Limb (tissue), 2 donors: Measurements from ENCODE around the gene ADAMTS7.
A peak's percentile ranks its signal among the peaks of the same experiment; 100 is the strongest.
"Not testable (repeated sequence)": the region's sequence is repeated elsewhere in the genome, so short reads cannot be mapped to it uniquely, and the experiment has no call there.

Experiments used
- DNase-seq, 2 donors: peaks; one replicate each; pipeline ENCODE4 v3.0.0-alpha.2; 2016; ENCODE audit errors: extremely low spot score in 2 of 2

Gene ADAMTS7

DNA sequence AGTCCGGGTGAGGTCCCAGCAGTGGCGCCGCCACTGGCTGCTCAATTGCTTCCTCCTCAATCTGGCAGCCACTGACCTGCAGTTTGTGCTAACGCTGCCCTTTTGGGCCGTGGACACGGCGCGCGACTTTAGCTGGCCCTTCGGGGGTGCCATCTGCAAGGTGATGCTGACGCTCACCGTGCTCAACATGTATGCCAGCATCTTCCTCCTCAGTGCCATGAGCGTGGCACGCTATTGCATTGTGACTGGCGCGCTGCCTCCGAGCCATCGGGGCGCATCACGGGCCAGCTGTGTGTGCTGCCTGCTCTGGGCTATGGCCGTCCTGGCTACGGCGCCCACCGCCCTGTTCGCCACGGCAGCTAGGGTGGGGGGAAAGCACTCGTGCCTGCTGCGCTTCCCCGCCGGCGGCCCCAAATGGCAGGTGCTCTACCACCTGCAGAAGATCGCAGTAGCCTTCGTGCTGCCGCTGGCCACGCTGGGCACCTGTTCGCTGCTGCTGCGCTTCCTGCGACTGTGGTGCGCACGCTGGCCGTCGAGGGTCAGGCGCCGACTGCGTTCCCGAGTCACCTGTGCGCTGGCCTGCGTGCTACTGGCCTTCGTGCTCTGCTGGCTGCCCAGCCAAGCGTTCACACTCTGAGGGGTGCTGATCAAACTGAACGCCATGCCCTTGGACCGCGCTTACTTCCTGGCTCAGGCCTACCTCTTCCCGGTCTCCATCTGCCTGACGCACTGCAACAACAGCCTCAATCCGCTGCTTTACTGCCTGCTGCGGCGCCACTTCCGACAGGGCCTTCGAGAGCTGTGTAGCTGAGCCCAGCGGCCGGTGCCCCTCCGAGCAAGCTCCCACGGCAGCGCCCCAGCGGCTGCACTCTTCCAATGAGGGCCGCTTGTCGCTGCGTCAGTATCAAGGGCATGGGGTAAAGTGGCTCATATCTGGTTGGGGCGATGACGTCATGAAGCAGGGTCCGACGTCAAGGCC lies 20.3 kb upstream of the ADAMTS7 start:
- no peak for DNase-seq

DNA sequence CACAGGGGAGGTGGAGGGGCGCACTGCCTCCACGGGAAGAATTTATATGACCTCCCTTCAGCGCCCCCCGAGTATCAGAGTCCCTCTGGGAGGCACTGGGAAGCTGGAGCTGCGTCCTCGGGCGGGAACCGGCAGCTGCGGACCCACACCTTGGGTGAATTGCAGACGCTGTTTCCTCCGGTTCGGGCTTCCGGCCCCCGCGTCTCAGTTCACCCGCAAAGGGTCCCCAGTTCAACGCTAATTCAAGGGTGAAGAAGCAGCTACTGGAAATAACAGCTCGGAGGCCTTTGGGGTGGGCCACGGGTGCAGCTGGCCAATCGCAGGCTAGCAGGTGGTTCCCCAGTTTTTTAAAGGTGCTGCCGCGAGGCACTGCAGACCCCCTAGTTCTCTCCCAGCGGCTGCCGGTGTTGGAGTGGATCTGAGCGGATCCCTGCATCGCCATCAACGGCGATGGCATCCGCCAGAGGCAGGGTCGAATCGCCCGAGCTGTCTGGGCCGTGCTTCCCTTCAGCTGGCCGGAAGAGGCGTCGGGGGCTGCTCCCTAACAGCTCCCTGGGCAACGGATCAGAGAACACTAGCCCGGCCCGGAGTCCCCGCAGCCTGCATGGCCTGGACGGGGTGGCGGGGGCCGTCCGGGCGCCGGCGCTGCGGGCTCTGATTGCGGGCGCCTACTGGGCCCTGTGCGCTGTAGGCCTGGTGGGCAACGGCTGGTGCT lies 19.4 kb upstream of the ADAMTS7 start:
- DNase-seq, result peak in 1 of 2 donors; percentile 38

DNA sequence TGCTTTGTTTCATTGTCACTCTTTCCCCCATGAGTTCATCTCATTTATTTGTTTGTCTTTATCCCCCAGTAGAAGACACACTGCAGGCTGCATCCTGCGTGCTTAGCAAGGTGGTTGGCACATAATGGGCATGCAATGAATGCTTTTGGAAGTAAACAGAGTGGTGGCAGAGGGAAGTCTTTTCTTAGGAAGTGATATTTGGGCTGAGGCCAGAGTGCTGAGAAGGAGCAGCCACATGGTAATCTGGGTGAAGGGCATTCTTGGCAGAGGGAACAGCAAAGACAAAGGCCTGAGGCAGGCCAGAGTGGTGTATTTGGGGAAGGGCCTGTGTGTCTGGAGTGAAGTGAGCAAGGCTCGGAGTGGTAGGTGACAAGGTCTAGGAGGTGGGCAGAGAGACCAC lies 17.7 kb upstream of the ADAMTS7 start:
- DNase-seq, result no peak

DNA sequence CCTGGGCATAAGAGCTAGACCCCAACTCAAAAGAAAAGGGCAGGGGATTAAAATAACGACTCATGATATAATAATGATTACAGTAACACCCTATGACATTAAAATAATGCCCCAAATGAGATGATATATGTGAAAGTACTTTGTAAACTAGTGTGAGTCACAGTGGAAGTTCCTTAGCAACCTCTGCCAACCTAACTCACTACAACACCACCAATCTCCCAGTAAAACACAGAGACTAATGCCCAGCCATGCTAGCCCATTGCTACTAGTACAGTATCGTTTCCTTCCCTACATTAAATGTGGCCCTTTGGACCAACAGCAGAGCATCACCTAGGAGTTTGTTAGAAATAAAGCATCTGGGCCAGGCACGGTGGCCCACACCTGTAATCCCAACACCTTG lies 11.2 kb upstream of the ADAMTS7 start:
- no peak for DNase-seq

DNA sequence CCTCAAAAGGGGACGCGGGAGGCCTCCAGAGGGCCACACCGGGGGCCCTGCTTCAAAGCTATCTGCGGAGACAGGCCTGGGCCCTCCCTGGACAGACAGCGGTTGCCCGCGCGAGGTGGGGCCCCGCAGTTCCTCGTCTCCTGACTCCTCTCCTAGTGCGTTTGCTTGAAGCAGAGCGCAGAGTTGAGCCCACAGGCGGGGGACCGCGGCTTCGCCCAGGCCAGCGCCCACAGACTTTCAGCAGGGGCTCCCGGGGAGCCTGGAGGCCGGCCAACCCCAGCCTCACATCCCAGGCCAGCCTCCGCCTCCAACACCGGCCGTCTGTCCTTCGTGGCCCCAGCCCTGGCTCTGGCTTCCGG lies 540 bp upstream of the ADAMTS7 start:
- no peak for DNase-seq

DNA sequence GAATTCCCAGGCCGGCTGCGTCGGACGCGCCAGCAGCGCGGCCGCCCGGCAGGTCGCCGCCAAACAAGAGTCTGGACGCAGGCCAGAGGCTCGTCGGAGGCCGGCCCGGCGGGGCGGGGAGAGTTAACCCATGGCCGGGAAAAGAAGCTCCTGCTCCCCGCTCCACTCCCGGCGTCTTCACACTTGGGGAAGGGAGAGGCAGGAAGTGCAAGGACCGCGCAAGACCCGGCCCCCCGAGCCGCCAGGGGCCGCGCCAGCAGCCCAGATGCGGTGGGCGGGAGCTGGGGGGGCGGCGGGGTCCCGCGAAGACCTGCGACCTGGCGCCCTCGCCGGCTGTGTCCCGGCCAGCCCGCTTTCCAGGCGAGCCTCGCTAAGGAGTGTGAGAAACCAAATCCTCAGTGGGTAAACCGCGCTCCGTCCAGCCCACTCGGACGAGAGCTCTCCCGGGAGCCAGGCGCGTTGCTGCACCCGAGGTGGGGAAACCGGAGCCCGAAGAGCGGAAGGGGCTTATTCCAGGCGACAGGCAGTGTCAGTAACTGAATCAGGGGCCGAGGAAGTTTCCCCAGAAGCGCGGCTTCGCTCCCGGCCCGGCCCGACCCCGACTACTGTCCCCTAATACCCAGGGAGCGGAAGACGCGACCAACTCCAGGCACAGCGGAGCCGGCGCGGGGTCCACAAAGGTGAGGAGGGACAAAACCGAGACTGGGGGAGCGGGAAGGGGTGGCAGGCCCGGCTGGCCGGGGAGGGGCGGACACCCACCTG lies 721 bp downstream of the ADAMTS7 start:
- DNase-seq, result peak; percentile 28 to 76

DNA sequence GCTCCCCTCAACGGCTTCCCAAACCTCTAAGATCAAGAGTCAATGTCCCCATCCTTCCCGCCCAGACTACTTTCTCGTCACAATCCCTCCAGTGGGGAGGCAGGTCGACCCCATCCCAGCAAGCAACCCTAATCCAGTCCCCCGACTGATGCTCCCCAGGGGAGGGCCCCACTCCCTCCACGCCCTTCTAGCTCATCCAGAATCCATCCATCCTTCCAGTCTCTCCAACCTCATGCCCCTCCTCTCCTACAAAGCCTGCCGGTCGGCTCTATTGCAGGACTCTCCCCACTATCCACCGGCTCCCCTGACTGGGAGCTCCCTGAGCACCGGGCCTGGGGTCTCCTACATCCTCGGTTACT lies 1.3 kb downstream of the ADAMTS7 start:
- no peak for DNase-seq

DNA sequence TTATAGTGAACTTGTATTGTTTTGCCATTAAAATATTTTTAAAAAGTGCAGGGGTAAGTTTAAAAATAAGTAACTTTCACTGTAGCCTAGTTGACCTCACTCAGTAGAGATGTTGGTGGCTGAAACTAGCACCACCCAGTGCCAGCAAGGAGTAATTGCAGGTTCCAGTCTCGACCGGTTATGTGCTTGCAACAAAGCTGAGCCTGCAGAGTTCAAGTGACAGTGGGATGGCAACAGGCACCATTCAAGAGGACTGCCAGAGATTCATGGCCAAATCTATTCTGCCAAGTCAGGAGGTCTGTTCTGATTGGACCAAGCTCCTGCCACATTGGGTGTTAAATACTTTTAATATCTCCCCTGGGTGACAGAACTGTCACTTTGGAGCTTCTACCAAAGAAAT lies 2.7 kb downstream of the ADAMTS7 start:
- no peak for DNase-seq

DNA sequence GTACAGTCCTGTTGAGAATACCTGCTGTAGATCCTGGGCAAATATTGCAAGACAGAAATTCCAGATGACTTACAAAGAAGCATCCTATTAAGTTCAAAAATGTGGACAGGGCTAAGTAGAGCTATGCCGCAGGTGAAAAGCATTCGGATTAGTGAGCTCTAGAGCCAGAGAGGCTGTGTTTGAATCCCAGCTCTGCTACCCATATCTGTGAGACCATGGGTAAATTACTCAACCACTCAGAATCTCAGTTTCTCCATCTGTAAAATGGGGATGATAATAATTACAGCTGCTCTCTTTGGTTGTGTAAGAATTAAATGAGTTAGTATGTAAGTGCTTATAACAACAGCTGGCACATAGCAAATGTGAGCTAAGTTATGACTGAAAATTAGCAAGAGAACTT lies 3.9 kb downstream of the ADAMTS7 start:
- DNase-seq, result no peak

DNA sequence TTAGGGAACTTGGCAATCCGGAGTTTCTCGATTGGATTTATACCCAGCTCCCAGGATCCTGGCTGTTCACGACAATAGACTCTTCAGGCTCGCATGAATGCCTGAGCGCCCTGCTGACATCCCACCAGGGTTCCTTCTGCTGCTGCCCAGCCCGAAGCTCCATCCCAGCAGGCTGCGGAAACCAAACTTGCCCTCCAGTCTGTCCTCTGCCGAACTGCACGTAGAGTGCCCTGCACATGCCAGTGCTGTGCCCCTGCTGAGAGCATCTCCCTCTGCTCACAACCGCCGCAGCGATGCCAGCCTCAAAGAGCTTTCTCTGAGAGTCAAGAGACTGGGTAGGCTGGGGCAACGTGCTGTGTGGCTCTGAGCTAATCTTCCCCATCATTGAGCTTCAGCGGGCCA lies 6.9 kb downstream of the ADAMTS7 start:
- DNase-seq, result no peak

DNA sequence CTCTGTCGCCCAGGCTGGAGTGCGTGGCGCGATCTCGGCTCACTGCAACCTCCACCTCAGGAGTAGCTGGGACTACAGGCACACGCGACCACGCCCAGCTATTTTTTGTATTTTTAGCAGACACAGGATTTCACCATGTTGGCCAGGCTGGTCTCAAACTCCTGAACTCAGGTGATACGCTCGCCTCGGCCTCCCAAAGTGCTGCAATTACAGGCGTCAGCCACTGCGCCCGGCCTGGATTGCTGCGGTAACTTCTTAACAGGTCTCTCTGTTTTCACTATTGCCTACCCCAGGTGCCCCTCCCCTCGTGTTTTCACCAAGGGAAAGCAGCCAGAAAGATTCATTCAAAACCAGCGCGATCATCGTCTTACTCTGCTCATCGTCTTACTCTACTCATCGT lies 10.5 kb downstream of the ADAMTS7 start:
- DNase-seq, result no peak

DNA sequence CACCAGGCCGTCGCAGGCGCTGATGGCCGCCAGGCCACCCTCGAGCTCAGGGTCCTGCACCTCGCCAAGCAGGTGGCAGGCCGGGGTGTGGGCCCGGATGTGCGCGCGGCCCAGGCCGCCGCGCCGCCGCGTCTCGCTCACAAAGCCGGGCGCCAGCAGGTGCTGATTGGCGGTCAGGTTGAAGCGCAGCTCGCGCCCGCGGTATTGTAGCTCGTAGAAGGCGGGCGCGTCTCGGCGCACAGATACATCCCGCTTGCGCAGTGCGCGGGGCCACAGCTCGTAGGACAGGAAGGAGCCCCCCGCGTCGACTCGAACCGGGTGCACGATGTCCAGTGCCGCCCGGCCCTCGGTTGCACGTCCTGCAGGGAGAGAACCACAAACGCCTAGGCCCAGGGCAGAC lies 11.1 kb downstream of the ADAMTS7 start:
- DNase-seq, result no peak

DNA sequence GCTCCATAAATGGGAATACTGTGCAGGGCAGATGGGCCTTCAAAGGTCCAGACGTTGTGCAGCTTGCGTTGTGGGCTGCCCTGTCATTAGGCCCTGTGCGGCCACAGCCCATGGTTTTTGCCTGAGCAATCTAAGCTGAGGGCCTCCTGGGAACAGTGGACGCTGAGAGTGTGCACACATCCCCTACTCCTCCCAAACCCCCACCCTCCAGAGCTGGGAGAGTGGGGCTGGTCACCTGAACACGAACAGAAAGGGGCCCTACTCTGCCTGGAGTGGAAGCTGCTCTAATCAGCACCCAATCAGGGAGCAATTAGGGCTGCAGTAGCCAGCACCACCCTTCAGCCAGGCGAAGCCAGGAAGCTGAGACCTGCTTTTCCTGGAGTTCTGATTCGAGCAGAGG lies 12.2 kb downstream of the ADAMTS7 start:
- not testable (repeated sequence) for DNase-seq

DNA sequence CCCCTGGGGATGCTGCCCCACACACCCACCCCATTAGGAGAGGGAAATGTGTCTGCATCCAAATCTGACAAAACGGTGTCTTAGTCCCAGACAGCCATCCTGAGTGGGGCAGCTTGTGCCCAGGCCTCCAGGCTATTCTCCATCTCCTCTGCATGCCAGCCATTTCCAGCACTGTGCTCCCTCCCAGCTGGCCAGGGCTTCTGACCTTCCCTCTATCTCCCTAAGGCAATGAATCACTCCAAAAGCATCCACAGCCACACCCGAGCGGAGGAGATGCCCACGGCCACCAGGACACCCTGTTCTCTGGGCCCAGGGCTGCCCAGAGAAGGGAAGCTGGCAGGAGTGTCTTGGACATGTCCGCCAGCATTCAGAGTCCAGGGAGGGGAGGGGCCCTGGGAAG lies 12.9 kb downstream of the ADAMTS7 start:
- DNase-seq, result not testable (repeated sequence)

DNA sequence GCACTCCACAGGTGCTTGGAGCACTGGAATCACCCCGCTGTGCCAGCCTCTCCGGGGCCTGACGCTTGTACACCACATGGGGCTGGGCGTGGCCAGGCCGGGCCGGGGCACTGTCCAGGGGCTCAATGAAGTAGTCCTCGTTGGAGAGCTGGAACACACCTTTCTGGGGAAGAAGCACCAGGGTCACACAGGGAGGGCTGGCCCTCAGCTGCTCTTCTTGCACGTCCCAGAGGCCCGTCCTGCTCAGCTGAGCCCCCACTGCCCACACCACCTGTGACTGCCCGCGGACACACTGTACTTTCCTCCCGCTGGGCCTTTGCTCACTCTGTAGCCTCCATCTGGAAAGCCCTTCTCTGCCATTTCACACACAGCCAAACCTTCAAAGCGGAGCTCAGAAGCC lies 13.3 kb downstream of the ADAMTS7 start:
- no peak for DNase-seq

DNA sequence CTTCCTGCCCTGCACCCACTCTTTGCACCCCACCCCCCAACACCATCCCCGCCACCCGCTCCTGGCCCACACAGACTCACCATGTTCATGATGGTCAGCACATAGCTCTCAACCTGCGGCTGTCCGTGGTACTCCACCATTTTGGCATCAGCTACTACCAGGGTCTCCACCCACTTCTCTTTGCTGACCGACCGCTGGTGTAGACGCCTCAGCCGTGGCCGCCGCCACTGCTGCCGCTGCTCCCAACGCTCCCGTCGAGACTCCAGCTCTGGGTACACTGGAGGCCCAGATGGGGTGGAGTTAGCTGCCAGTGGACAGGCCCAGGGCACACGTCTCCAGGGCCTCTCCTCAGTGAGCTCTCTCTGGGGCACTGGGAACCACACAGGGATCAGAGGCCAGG lies 14.8 kb downstream of the ADAMTS7 start:
- DNase-seq, result no peak

DNA sequence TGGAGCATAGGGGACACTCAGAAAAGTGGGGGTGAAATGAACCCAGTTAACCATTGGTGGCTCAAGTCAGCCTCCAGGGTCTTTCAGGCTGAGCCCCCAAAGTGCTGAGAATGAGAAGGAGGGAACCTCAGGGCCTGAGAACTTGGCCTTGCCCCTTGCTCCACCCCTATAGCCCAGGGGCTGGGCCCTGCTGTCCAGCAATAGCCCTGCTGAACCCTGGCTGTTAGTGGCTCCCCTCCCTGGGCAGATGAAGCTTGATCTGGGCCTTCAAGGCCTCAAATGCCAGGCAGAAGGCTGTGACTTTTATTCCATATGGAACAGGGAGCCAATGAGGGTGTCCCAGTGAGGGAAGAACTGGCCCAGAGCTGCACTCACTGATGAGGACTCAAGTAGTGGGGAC lies 16.2 kb downstream of the ADAMTS7 start:
- no peak for DNase-seq

DNA sequence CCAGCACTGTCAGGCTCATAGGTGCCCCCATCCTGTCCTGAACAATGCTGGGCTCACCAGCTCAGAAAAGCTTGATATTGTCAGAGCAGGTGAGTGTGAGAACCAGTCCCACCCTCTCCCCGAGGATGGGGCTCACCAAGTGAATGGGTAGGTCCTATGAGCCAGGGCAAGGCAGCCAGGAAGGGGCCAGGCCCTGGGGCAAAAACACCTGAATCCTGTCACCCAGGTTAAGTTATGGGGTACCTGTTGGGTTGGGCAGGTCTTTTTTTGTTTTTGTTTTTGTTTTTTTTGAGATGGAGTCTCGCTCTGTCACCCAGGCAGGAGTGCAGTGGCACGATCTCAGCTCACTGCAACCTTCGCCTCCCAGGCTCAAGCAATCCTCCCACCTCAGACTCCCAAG lies 16.8 kb downstream of the ADAMTS7 start:
- DNase-seq, result not testable (repeated sequence)

DNA sequence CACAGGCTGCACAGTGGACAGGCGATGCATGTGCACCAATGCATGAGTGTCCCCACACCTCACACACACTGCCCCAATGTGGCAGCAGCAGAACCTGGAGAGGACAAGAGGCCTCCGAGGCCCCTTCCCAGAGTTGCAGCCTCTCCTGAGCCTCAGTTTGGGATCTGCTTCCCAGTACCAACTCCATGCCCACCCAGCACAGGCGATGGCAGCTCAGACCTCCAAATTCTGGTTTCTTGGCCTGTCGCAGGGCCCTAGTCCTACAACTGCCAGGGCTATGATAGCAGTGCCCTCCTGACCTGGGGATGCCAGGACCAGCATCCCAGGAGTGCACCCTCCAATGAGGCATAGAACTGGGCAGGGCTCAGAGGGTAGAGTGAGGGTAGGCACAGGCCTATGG lies 19.9 kb downstream of the ADAMTS7 start:
- DNase-seq, result no peak

DNA sequence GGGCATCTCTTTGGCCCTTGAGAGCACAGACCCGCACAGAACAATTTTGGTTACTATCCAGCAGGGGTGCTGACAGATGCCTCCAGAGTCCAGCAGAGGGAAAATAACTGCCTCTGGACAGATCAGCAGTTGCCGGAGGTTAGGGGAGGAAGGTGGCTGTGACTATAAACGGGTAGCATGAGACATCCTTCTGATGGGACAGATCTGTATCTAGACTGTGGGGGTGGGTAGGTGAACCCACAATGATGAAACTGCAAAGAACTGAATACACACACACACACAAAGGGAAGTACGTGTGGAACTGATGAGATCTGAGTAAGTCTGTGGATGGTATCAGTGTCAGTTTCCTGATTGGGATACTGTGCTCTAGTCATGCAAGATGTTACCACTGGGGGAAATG lies 21.2 kb downstream of the ADAMTS7 start:
- DNase-seq, result no peak

DNA sequence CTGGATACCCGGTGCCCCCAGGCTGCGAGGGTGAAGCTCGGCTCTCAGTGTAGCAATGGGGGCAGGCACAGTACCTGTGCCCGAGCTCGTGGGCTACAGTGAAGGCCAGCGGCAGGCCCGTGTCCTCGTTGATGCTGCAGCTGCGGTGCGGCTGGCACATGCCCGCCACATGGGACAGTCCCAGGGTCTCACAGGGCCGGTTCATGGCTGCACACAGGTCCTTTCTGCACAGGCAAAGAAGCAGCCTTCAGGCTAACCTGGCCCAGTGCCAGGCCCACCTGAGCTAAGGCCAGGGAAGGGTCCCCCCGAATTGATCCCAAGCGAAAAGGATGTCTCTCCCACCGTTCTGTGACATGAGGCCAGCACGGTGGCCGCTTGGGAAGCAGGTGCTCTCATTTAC lies 21.6 kb downstream of the ADAMTS7 start:
- no peak for DNase-seq

DNA sequence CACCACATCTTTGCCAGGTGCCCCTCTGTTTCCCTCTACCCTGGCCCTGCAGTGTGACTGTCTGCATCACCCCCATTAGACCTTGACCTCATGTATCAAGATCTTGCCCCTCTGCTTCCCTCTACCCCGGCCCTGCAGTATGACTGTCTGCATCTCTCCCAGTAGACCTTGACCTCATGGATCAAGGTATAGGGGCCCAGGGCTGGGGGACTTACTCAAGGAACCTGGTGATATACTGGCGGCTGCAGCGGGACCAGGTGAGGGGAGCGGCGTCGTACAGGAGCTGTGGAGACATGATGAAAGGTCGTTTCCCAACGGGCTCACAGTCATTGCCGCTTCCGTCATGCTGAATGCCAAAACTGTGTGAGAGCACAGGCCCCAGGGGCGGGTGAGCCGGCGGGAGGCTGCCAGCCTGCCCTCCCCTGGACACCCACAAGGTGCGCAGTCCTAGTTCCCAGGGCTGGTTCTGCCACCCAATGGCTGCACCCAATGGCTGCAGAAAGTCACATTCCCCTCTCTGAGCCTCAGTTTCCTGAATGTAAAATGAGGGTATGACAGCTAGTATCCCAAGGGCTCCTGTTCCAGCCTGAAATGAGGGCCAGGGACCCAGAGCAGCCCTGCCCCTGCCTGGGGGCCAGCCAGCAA lies 23.1 kb downstream of the ADAMTS7 start:
- no peak for DNase-seq
